K562 (cell line): ENCODE results near the gene C4orf36.
A peak's percentile ranks its signal among the peaks of the same experiment; 100 is the strongest.

Experiments
- ZNF507 ChIP-seq: conservative IDR thresholded peaks from 2 replicates; pipeline ENCODE4 v1.6.1; 2017; ENCODE audit warnings: missing genetic modification characterization, missing compliant biosample characterization
- TF ChIP-seq, protein P1 (sequence below): fragments of 450-650 bp; IDR thresholded peaks from 2 replicates; pipeline ENCODE4 v1.6.1; 2016; ENCODE audit warnings: low read depth, mild to moderate bottlenecking, moderate library complexity

DNA sequence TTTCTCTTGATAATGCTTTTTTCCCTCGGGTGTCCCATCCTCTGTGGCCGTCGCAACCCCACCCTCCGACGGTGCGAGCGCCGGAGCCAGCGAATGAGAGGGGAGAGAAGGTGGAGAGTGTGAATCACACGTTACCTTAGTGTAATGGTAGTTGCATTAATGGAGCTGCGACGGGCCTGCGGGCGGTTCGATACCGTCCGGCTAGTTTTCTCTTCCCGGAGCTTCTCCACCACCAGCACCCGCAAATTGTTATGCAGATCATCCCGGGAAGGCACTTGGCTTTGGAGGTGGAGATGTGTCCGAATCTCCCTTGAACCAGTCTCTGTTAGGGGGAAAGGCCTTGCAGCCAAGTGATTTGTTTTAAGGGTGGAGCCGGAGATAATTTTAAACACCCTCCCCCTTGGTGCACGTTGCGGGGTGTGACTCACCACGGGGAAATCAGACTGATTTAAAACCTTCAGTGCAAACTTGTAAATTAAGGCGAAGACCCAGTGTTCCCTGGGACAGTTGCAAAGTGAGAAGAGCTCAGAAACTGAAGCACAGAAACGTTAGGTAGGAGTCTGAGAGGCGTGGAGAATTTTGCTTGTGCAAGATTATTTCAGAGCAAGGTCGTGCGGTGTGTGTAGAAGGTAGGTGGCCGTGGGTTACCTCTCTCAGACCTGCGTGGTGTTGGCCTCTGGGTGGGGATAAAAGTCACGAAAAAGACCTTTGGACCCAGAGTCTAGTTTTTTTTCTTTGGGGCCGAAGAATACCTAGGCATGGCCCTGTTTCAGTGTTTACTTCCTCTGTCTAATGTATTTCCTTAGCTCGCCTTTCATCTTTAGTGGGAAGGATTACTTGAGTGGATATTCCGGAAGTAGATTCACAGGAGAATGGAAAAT lies 43.9 kb upstream of the C4orf36 start:
- TF ChIP-seq, protein P1, sequence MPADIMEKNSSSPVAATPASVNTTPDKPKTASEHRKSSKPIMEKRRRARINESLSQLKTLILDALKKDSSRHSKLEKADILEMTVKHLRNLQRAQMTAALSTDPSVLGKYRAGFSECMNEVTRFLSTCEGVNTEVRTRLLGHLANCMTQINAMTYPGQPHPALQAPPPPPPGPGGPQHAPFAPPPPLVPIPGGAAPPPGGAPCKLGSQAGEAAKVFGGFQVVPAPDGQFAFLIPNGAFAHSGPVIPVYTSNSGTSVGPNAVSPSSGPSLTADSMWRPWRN = 0 out of 2 replicates have a peak, but pooled peaks have one; percentile 11
- TF ChIP-seq ZNF507 (tag) = no peak
